Ishikawa (cell line): ENCODE data around the gene RRN3.

Source experiments
- CEBPB ChIP-seq: IDR thresholded peaks from 2 replicates; pipeline ENCODE4 v1.6.1; 2012
- CREB1 ChIP-seq: IDR thresholded peaks from 2 replicates; pipeline ENCODE4 v1.6.1; 2012; ENCODE audit warnings: low read depth
- EGR1 ChIP-seq: IDR thresholded peaks from 2 replicates; pipeline ENCODE4 v1.6.1; 2012
- EP300 ChIP-seq: IDR thresholded peaks from 2 replicates; pipeline ENCODE4 v1.6.1; 2012; ENCODE audit warnings: borderline replicate concordance
- FOXM1 ChIP-seq: IDR thresholded peaks from 2 replicates; pipeline ENCODE4 v1.6.1; 2012; ENCODE audit warnings: low read depth, borderline replicate concordance
- MAX ChIP-seq: IDR thresholded peaks from 2 replicates; pipeline ENCODE4 v1.6.1; 2012
- NFIC ChIP-seq: IDR thresholded peaks from 2 replicates; pipeline ENCODE4 v1.6.1; 2012
- RAD21 ChIP-seq: IDR thresholded peaks from 2 replicates; pipeline ENCODE4 v1.6.1; 2012; ENCODE audit warnings: low read depth
- REST ChIP-seq: IDR thresholded peaks from 2 replicates; pipeline ENCODE4 v1.6.1; 2012; ENCODE audit warnings: low read depth, mild to moderate bottlenecking
- TAF1 ChIP-seq: IDR thresholded peaks from 2 replicates; pipeline ENCODE4 v1.6.1; 2012; ENCODE audit warnings: low read depth, mild to moderate bottlenecking
- TCF12 ChIP-seq: IDR thresholded peaks from 2 replicates; pipeline ENCODE4 v1.6.1; 2012; ENCODE audit warnings: low read depth
- TEAD4 ChIP-seq: IDR thresholded peaks from 2 replicates; pipeline ENCODE4 v1.6.1; 2012
- USF1 ChIP-seq: IDR thresholded peaks from 2 replicates; pipeline ENCODE4 v1.6.1; 2012
- YY1 ChIP-seq: IDR thresholded peaks from 2 replicates; pipeline ENCODE4 v1.6.1; 2012; ENCODE audit warnings: low read depth
- ZBTB7A ChIP-seq: IDR thresholded peaks from 2 replicates; pipeline ENCODE4 v1.6.1; 2012; ENCODE audit warnings: low read depth

The RRN3 gene

GRCh38 chr16:15043344-15043743, 50.7 kb downstream of the RRN3 start:
- TF ChIP-seq EGR1 (no peak), TAF1 (no peak), RAD21 (no peak), TEAD4 (no peak), YY1 (no peak), USF1 (no peak), CREB1 (no peak), FOXM1 (no peak), ZBTB7A (no peak), NFIC (no peak)

GRCh38 chr16:15041271-15042004, 52.6 kb downstream of the RRN3 start:
- TF ChIP-seq CREB1 (no peak), MAX (no peak), TAF1 (no peak), YY1 (no peak), EGR1 (no peak), USF1 (no peak), NFIC (no peak), TEAD4 (no peak), EP300 (no peak), ZBTB7A (no peak), REST (no peak), FOXM1 (no peak), TCF12 (no peak), CEBPB (no peak), RAD21 (no peak)

GRCh38 chr16:15038689-15039088, 55.4 kb downstream of the RRN3 start:
- TF ChIP-seq CREB1 (no peak), REST (no peak), TAF1 (no peak), NFIC (no peak), FOXM1 (no peak), ZBTB7A (no peak), CEBPB (no peak), EP300 (no peak), RAD21 (no peak), YY1 (no peak), USF1 (no peak), TCF12 (no peak), MAX (no peak)

GRCh38 chr16:15037745-15038144, 56.3 kb downstream of the RRN3 start:
- TF ChIP-seq ZBTB7A (no peak), RAD21 (no peak), REST (no peak), EGR1 (no peak), MAX (no peak), USF1 (no peak), EP300 (no peak), CREB1 (no peak), YY1 (no peak)
